ENCODE data around the gene C5orf22.
"Not testable (repeated sequence)": the region's sequence is repeated elsewhere in the genome, so short reads cannot be mapped to it uniquely, and the experiment has no call there.

C5orf22 gene

GRCh38 chr5:31598640-31599611, 66.8 kb downstream of the C5orf22 start:
- no peak for TF ChIP-seq EZH2 (IDR thresholded peaks at IDR 0.05)
- TF ChIP-seq FOXP2 (optimal IDR thresholded peaks at IDR 0.05; ENCODE audit: control extremely low read depth, extremely low read length, insufficient read depth), result no peak
- no peak for TF ChIP-seq POLR2AphosphoS5 (IDR thresholded peaks at IDR 0.05; ENCODE audit: borderline replicate concordance, low read depth, low read length)
- H3K9ac ChIP-seq (ENCODE audit: insufficient read length), result no peak overlapping the region
- no peaks in the 10 kb centered on the region for H3K9me3 ChIP-seq (ENCODE audit: low read depth, low read length)
- H3K27ac ChIP-seq, result no peak overlapping the region
- H3K36me3 ChIP-seq (ENCODE audit: insufficient read depth, low read length), result no peaks in the 10 kb centered on the region
- no peak for DNase-seq (ENCODE audit: low read depth, low spot score)
- H3K4me3 ChIP-seq, result no peak overlapping the region

- not testable (repeated sequence) for H3K9ac ChIP-seq (ENCODE audit: insufficient read length); H3K4me3 ChIP-seq; H3K27ac ChIP-seq; DNase-seq (ENCODE audit: low read depth, low spot score); H3K36me3 ChIP-seq (ENCODE audit: insufficient read depth, low read length); H3K9me3 ChIP-seq (ENCODE audit: low read depth, low read length)
Observed at GRCh38 chr5:31602305-31602704, 70.2 kb downstream of the C5orf22 start.

GRCh38 chr5:31604240-31604639, 72.1 kb downstream of the C5orf22 start:
- no peak overlapping the region for H3K9ac ChIP-seq (ENCODE audit: insufficient read length)
- no peak for DNase-seq (ENCODE audit: low read depth, low spot score)
- no peaks in the 10 kb centered on the region for H3K9me3 ChIP-seq (ENCODE audit: low read depth, low read length)
- TF ChIP-seq POLR2AphosphoS5 (IDR thresholded peaks at IDR 0.05; ENCODE audit: borderline replicate concordance, low read depth, low read length) (no peak), FOXP2 (optimal IDR thresholded peaks at IDR 0.05; ENCODE audit: control extremely low read depth, extremely low read length, insufficient read depth) (no peak), EZH2 (IDR thresholded peaks at IDR 0.05) (no peak)
- H3K27ac ChIP-seq, result no peak overlapping the region
- no peak overlapping the region for H3K4me3 ChIP-seq
- no peaks in the 10 kb centered on the region for H3K36me3 ChIP-seq (ENCODE audit: insufficient read depth, low read length)

GRCh38 chr5:31604644-31605043, 72.5 kb downstream of the C5orf22 start:
- Histone ChIP-seq H3K9ac (ENCODE audit: insufficient read length) (no peak overlapping the region), H3K36me3 (ENCODE audit: insufficient read depth, low read length) (no peaks in the 10 kb centered on the region), H3K27ac (no peak overlapping the region), H3K4me3 (no peak overlapping the region), H3K9me3 (ENCODE audit: low read depth, low read length) (no peaks in the 10 kb centered on the region)
- TF ChIP-seq POLR2AphosphoS5 (IDR thresholded peaks at IDR 0.05; ENCODE audit: borderline replicate concordance, low read depth, low read length), result no peak
- no peak for DNase-seq (ENCODE audit: low read depth, low spot score)

Measured in SK-N-MC (cell line).